ENCODE data around the gene TMEM183A. TPM values are rescaled to one million over a fixed set of nuclear protein-coding genes. Genes with fewer than 3 reads are reported as not detected.

TMEM183A gene
- total RNA-seq, 1 donor from 2014 or later, result 79.2 TPM

DNA sequence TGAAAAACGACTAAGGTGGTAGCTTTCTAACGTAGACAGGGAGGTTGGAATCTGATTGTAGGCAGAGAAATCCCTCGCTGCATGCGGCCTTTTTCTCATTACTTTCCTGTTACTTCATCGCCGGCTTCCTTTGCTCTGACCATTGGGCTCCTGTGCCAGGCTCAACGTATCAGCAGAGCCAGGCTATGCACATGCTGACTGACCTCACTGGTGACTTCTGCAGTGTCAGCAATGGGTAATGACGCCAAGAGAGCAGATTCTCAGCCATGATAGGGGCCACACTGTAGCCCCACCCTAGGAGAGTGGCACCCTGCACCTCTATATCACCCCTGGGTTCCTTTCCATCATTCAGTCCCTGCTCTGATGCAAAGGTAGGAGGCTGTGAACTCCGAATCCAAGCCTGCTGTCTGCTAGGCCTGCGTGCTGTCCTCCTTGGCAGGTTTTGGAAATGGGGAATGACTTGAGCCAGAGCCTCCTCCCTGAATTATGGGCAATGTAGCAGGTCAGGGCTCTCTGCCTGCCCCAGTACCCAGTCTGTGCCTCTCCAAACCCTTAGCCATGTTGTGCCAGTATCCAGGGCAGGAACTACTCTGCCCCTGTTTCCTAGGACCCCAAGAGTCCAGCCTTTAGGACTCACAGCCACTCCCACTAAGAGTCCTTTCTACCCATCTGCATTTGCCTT lies 30.5 kb downstream of the TMEM183A start:
- TF ChIP-seq, protein P1, sequence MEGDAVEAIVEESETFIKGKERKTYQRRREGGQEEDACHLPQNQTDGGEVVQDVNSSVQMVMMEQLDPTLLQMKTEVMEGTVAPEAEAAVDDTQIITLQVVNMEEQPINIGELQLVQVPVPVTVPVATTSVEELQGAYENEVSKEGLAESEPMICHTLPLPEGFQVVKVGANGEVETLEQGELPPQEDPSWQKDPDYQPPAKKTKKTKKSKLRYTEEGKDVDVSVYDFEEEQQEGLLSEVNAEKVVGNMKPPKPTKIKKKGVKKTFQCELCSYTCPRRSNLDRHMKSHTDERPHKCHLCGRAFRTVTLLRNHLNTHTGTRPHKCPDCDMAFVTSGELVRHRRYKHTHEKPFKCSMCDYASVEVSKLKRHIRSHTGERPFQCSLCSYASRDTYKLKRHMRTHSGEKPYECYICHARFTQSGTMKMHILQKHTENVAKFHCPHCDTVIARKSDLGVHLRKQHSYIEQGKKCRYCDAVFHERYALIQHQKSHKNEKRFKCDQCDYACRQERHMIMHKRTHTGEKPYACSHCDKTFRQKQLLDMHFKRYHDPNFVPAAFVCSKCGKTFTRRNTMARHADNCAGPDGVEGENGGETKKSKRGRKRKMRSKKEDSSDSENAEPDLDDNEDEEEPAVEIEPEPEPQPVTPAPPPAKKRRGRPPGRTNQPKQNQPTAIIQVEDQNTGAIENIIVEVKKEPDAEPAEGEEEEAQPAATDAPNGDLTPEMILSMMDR (conservative IDR thresholded peaks at IDR 0.05; ENCODE audit: low read depth, low read length), result no peak
- no peak for DNase-seq (ENCODE audit: low read depth)
- no peak overlapping the region for H3K4me3 ChIP-seq (ENCODE audit: low read depth, low read length)

DNA sequence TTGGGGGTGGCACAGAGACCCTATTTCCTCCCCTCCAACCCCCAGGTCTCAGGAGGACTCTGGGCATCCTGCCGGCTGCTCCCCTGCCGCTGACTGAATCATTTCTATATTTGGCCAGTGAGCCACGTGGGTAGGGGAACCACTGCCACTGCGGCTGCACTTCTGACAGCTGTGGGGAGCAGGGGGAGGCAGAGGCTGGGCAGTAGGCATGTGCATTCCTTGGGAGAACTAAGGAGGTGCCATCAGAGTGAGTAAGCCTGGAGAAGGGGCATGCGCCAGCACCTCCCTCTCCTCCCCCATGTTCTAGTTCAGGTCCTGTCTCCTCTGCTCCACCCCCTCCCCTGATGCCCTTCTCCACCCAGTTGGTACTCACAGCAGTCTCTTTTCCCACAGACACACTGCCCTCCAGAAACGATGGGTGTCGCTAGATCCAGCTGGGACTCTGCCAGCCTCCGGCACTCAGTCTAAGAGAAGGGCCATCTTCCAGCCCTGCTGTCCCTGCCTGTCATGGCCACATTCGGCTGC lies 31.1 kb downstream of the TMEM183A start:
- no peak overlapping the region for H3K4me3 ChIP-seq (ENCODE audit: low read depth, low read length)
- DNase-seq (ENCODE audit: low read depth), result peak; percentile 52
- TF ChIP-seq, protein P1 (conservative IDR thresholded peaks at IDR 0.05; ENCODE audit: low read depth, low read length), result peak; percentile 38

DNA sequence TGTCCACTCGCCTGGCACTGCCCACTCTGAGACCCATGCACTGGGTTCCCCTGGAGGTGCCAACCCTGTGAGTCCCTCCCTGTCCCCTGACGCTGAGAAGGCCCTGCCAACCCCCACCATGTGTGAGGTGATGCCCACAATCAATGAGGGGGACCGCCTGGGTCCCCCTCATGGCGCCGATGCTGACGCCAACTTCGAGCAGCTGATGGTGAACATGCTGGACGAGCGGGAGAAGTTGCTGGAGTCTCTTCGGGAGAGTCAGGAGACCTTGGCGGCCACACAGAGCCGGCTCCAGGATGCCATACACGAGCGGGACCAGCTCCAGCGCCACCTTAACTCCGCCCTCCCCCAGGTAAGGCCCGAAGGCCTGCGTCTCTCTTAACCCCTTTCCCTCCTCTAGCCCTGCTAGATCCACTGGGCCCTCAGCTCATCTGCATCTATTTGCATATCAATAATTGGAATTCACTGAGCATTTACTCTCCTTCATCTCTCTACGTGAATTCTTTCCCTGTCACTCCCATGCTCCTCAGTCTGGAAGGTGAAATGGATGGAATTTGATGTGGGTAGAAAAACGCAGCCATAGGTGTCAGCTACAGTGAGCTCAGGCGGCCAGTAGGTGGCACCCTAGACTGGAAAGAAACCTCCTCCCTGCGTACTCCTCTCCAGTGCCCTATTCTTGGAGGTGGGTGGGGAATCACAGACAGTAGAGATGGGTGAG lies 31.9 kb downstream of the TMEM183A start:
- DNase-seq (ENCODE audit: low read depth), result peak; percentile 13
- TF ChIP-seq, protein P1 (conservative IDR thresholded peaks at IDR 0.05; ENCODE audit: low read depth, low read length), result peak; percentile 98
- no peak overlapping the region for H3K4me3 ChIP-seq (ENCODE audit: low read depth, low read length)

DNA sequence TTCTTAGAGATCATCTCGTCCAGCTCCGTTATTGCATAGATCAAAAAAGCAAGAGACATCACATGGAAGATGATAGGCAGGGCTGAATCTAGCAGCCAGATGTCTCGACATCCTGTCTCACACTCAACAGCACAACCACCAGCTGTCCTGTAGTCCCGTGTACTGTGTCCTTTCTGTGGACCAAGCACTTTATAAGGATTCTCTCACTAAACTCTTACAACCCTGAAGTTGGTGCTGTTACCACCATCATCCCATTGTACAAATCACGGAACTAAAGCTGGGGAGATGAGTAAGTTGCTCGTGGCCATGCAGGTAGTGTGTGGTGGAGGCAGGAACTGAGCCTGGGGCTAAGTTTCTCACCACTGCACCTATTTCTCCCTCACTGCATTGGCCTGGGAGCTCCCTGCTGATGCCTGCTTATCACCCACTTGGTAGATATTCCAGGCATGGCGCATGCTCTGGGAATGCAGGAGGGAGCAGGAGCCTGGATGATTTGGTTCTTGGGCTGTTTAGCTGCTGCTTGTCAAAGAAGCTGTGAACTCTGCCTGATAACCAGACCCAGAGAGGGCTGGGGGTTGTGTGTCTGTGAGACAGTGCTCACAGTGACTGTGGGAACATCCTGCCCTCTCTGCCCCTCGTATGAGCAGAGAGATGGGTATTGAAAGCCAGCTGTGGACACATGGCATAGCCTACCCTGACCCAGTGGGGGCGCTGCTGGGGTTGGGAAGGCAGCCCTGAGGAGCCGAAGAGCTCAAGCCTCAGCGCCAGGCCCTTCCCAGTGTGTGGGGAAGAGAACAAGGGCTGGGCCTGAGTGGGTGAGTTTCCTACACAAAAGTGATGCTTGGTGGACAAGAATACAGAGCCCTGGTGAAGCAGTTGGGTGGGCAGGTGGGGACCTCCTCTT lies 32.7 kb downstream of the TMEM183A start:
- DNase-seq (ENCODE audit: low read depth), result no peak
- TF ChIP-seq, protein P1 (conservative IDR thresholded peaks at IDR 0.05; ENCODE audit: low read depth, low read length), result peak; percentile 27
- no peak overlapping the region for H3K4me3 ChIP-seq (ENCODE audit: low read depth, low read length)

DNA sequence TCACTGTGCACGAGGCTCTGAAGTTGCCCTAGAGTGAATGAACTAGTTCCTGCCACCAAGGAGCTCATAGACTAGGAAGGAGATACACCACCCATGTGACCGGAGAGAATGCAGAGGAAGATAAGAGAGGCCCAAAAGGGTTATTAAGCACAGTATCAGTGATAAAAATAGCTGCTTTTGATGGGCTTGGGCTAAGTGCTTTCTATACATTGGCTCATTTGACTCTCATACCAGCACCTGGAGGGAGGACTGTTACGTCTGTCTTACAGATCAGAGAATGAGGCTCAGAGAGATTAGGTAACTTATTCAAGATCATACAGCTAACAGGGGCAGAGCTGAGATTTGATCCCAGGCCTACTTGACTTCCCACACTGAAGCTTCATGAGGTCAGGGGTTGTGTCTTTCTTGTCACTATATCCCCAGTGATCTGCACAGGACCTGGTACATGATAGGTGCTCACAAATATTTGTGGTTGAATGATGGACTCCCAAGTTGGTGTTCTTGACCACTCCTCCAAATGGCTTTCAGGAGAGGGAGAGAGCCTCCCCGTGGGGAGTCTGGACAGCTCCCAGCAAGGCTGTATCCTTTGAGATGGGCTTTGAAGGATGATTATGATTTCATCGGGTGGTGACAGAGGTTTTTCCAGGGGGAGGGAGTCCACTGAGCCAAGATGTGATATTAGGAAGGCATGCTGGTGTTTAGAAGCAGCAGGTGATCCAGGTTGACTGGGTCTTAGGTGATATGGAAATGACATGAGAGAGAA lies 33.5 kb downstream of the TMEM183A start:
- DNase-seq (ENCODE audit: low read depth), result no peak
- no peak overlapping the region for H3K4me3 ChIP-seq (ENCODE audit: low read depth, low read length)

More for the DNA sequence above, 33.5 kb downstream of the TMEM183A start:
- TF ChIP-seq, protein P1 (conservative IDR thresholded peaks at IDR 0.05; ENCODE audit: low read depth, low read length), result no peak

All from epithelial cell of proximal tubule (primary cell).